Measurements from ENCODE around the gene VAT1L. TPM values are rescaled to one million over a fixed set of nuclear protein-coding genes. Genes with fewer than 3 reads are reported as not detected.

The VAT1L gene
- total RNA-seq, 1 experiment from 2014 or later = not detected

DNA sequence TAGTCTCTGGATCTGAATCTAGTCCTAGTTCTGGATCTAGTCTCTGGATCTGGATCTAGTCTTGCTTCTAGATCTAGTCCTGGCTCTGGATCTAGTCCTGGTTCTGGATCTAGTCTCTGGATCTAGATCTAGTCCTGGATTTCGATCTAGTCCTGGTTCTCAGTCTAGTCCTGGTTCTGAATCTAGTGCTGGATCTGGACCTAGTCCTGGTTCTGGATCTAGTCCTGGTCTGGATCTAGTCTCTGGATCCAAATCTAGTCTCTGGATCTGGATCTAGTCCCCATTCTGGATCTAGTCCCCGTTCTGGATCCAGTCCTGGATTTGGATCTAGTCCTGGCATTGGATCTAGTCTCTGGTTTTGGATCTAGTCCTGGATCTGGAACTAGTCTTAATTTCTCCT is 29.9 kb upstream of the VAT1L start:
- no peak for DNase-seq
- Mint-ChIP-seq H3K4me1 (ENCODE audit: low read depth, unreplicated experiment) (no peaks in the 10 kb centered on the region), H3K27me3 (ENCODE audit: unreplicated experiment) (peaks cover 10% of the 10 kb centered on the region), H3K36me3 (ENCODE audit: insufficient read depth, unreplicated experiment) (no peaks in the 10 kb centered on the region), H3K4me3 (ENCODE audit: low read depth, unreplicated experiment) (no peak overlapping the region), H3K27ac (ENCODE audit: unreplicated experiment) (no peak overlapping the region), H3K9me3 (ENCODE audit: low read depth, unreplicated experiment) (peaks cover 6% of the 10 kb centered on the region)
- CTCF ChIA-PET = no interaction called here
- no TSS peak for BruUV-seq (replicated peaks)
- intact Hi-C loops (cut with micrococcal nuclease; ENCODE audit: unreplicated experiment) = no loop called here
- TF ChIP-seq, protein P1, sequence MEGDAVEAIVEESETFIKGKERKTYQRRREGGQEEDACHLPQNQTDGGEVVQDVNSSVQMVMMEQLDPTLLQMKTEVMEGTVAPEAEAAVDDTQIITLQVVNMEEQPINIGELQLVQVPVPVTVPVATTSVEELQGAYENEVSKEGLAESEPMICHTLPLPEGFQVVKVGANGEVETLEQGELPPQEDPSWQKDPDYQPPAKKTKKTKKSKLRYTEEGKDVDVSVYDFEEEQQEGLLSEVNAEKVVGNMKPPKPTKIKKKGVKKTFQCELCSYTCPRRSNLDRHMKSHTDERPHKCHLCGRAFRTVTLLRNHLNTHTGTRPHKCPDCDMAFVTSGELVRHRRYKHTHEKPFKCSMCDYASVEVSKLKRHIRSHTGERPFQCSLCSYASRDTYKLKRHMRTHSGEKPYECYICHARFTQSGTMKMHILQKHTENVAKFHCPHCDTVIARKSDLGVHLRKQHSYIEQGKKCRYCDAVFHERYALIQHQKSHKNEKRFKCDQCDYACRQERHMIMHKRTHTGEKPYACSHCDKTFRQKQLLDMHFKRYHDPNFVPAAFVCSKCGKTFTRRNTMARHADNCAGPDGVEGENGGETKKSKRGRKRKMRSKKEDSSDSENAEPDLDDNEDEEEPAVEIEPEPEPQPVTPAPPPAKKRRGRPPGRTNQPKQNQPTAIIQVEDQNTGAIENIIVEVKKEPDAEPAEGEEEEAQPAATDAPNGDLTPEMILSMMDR (IDR thresholded peaks at IDR 0.05; ENCODE audit: unreplicated experiment) = no peak

DNA sequence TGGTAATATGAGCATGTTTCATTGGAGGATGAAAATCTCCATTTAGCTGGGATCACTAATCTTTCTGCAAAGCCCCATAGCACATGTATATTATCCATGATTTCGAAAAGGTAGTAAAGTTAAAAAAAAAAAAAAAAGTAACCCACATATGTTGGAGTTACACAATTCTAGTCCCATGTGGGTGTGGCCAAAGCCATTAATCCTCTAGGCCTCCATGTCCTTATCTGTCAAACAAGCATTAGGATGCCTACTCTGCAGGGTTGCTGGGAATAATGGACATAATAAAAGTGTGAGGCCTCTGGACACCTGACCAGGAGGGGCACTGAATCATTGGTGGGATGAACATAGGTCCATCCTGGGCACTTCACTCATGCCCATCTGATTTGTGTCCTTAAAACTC is 29.2 kb upstream of the VAT1L start:
- TF ChIP-seq, protein P1 (IDR thresholded peaks at IDR 0.05; ENCODE audit: unreplicated experiment) = no peak
- H3K36me3 Mint-ChIP-seq (ENCODE audit: insufficient read depth, unreplicated experiment) = no peaks in the 10 kb centered on the region
- H3K4me3 Mint-ChIP-seq (ENCODE audit: low read depth, unreplicated experiment) = no peak overlapping the region
- no peaks in the 10 kb centered on the region for H3K4me1 Mint-ChIP-seq (ENCODE audit: low read depth, unreplicated experiment)
- BruUV-seq (replicated peaks) = no TSS peak
- no peak for DNase-seq
- intact Hi-C loops (cut with micrococcal nuclease; ENCODE audit: unreplicated experiment) = no loop called here
- peaks cover 6% of the 10 kb centered on the region for H3K9me3 Mint-ChIP-seq (ENCODE audit: low read depth, unreplicated experiment)
- H3K27ac Mint-ChIP-seq (ENCODE audit: unreplicated experiment) = no peak overlapping the region
- H3K27me3 Mint-ChIP-seq (ENCODE audit: unreplicated experiment) = peaks cover 3% of the 10 kb centered on the region
- CTCF ChIA-PET = no interaction called here

DNA sequence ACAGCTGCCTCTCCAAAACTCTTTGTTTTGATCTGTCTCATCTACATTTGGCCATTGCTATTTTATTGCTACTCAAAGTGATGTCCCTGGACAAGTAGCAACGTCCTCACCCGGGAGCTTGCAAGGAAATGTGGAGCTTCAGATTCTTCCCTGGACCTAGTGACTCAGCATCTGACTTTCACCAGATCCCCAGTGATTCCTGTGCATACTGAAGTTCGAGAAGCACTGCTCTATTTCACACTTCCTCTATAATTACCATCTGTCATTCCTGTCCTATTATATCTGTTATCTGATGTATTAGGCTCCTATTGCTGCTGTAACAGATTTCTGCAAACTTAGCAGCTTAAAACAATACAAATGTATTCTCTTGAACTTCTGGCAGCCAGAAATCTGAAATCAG is 28.5 kb upstream of the VAT1L start:
- no TSS peak for BruUV-seq (replicated peaks)
- CTCF ChIA-PET = no interaction called here
- Mint-ChIP-seq H3K27ac (ENCODE audit: unreplicated experiment) (no peak overlapping the region), H3K4me3 (ENCODE audit: low read depth, unreplicated experiment) (no peak overlapping the region), H3K4me1 (ENCODE audit: low read depth, unreplicated experiment) (no peaks in the 10 kb centered on the region), H3K27me3 (ENCODE audit: unreplicated experiment) (no peaks in the 10 kb centered on the region), H3K36me3 (ENCODE audit: insufficient read depth, unreplicated experiment) (no peaks in the 10 kb centered on the region), H3K9me3 (ENCODE audit: low read depth, unreplicated experiment) (peaks cover 6% of the 10 kb centered on the region)
- TF ChIP-seq, protein P1 (IDR thresholded peaks at IDR 0.05; ENCODE audit: unreplicated experiment) = no peak
- intact Hi-C loops (cut with micrococcal nuclease; ENCODE audit: unreplicated experiment) = no loop called here
- no peak for DNase-seq

DNA sequence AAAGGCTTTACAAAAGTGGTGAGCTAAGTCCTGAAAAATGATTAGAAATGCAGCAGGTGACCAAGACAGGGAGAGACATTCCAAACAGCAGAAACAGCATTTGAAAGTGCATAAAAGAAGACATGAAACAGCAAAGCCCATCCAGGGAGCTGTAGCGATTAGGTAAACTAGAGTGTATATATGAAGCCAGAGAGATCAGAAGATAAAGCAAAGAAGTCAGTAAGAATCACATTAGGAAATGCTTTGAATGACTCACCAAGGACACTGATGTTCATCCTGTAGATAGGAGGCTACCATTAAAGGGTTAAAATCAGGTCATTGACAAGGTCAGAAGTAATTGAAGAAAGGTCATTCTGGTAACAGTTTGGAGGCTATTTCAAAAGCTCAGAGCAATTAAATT is 27.6 kb upstream of the VAT1L start:
- H3K27me3 Mint-ChIP-seq (ENCODE audit: unreplicated experiment) = no peaks in the 10 kb centered on the region
- no TSS peak for BruUV-seq (replicated peaks)
- H3K27ac Mint-ChIP-seq (ENCODE audit: unreplicated experiment) = no peak overlapping the region
- TF ChIP-seq, protein P1 (IDR thresholded peaks at IDR 0.05; ENCODE audit: unreplicated experiment) = no peak
- H3K4me3 Mint-ChIP-seq (ENCODE audit: low read depth, unreplicated experiment) = no peak overlapping the region
- DNase-seq = no peak
- intact Hi-C loops (cut with micrococcal nuclease; ENCODE audit: unreplicated experiment) = no loop called here
- CTCF ChIA-PET = no interaction called here
- H3K9me3 Mint-ChIP-seq (ENCODE audit: low read depth, unreplicated experiment) = peaks cover 6% of the 10 kb centered on the region
- H3K36me3 Mint-ChIP-seq (ENCODE audit: insufficient read depth, unreplicated experiment) = no peaks in the 10 kb centered on the region
- H3K4me1 Mint-ChIP-seq (ENCODE audit: low read depth, unreplicated experiment) = no peaks in the 10 kb centered on the region
